Loucy (cell line): Measurements from ENCODE around the gene OXCT2.

ENCODE experiments used
- H2AFZ ChIP-seq: fragments of 200-600 bp; sonication (generic); 2 replicates; pipeline ENCODE4 v1.6.0; 2016; ENCODE audit warnings: antibody characterized with exemption, mild to moderate bottlenecking, low read length, moderate library complexity
- H3F3A ChIP-seq: fragments of 200-600 bp; 2 replicates; pipeline ENCODE4 v1.6.0; 2016; ENCODE audit warnings: antibody characterized with exemption, low read depth, mild to moderate bottlenecking
- H3K27me3 ChIP-seq: fragments of 200-600 bp; sonication (generic); 2 replicates; pipeline ENCODE4 v1.6.1; 2014; ENCODE audit warnings: low read length, mild to moderate bottlenecking; ENCODE audit not compliant: insufficient read depth, poor library complexity, severe bottlenecking
- H3K36me3 ChIP-seq: fragments of 200-600 bp; sonication (generic); 2 replicates; pipeline ENCODE4 v1.6.1; 2016; ENCODE audit warnings: low read length; ENCODE audit not compliant: insufficient read depth
- H3K4me1 ChIP-seq: fragments of 200-600 bp; sonication (generic); 2 replicates; pipeline ENCODE4 v1.5.1; 2014; ENCODE audit warnings: low read length, mild to moderate bottlenecking; ENCODE audit not compliant: insufficient read depth, poor library complexity, severe bottlenecking
- H3K4me2 ChIP-seq: fragments of 200-600 bp; sonication (generic); 2 replicates; pipeline ENCODE4 v1.6.0; 2014; ENCODE audit warnings: antibody characterized with exemption, low read length, low read depth, mild to moderate bottlenecking; ENCODE audit not compliant: poor library complexity, severe bottlenecking
- H3K4me3 ChIP-seq: fragments of 200-600 bp; sonication (generic); 2 replicates; pipeline ENCODE4 v1.5.1; 2014; ENCODE audit warnings: low read length, mild to moderate bottlenecking, mixed read lengths; ENCODE audit not compliant: poor library complexity, severe bottlenecking
- H3K79me2 ChIP-seq: fragments of 200-600 bp; sonication (generic); 2 replicates; pipeline ENCODE4 v1.6.1; 2014; ENCODE audit warnings: low read length; ENCODE audit not compliant: insufficient read depth
- H3K9ac ChIP-seq: fragments of 200-600 bp; sonication (generic); 2 replicates; pipeline ENCODE4 v1.6.0; 2014; ENCODE audit warnings: mild to moderate bottlenecking, low read depth, low read length, moderate library complexity; ENCODE audit not compliant: poor library complexity, severe bottlenecking
- H3K9me2 ChIP-seq: fragments of 200-600 bp; sonication (generic); replicated peaks from 2 replicates; pipeline ENCODE4 v1.6.1; 2016; ENCODE audit warnings: low read depth, low read length, mixed read lengths
- H3K9me3 ChIP-seq: fragments of 200-600 bp; sonication (generic); 2 replicates; pipeline ENCODE4 v1.6.1; 2014; ENCODE audit warnings: mild to moderate bottlenecking, antibody characterized with exemption, low read length, low read depth; ENCODE audit not compliant: insufficient read depth
- H4K20me1 ChIP-seq: fragments of 200-600 bp; sonication (generic); 2 replicates; pipeline ENCODE4 v1.6.0; 2014; ENCODE audit warnings: antibody characterized with exemption, low read length, mild to moderate bottlenecking; ENCODE audit not compliant: insufficient read depth, poor library complexity, severe bottlenecking
- CTCF ChIP-seq: fragments of 200-600 bp; sonication (generic); conservative IDR thresholded peaks from 2 replicates; pipeline ENCODE4 v1.5.1; 2014; ENCODE audit warnings: mild to moderate bottlenecking, antibody characterized with exemption, low read length
- EZH2phosphoT487 ChIP-seq: fragments of 200-600 bp; IDR thresholded peaks from 2 replicates; pipeline ENCODE4 v1.6.1; 2018; ENCODE audit warnings: antibody characterized with exemption, mild to moderate bottlenecking, moderate library complexity, borderline replicate concordance

Gene OXCT2

GRCh38 chr1:39722495-39722894 lies 48.7 kb downstream of the OXCT2 start:
- no peak overlapping the region for H3K4me2 ChIP-seq
- H3F3A ChIP-seq = no peaks in the 10 kb centered on the region
- H3K9me3 ChIP-seq = no peaks in the 10 kb centered on the region
- H3K4me3 ChIP-seq = no peak overlapping the region
- no peaks in the 10 kb centered on the region for H3K79me2 ChIP-seq
- peaks cover 14% of the 10 kb centered on the region for H3K27me3 ChIP-seq
- no peak overlapping the region for H2AFZ ChIP-seq
- no peaks in the 10 kb centered on the region for H3K9me2 ChIP-seq
- no peaks in the 10 kb centered on the region for H3K4me1 ChIP-seq
- no peak overlapping the region for H3K9ac ChIP-seq
- no peak for TF ChIP-seq CTCF
- no peak for TF ChIP-seq EZH2phosphoT487
- H3K36me3 ChIP-seq = no peaks in the 10 kb centered on the region
- no peaks in the 10 kb centered on the region for H4K20me1 ChIP-seq

DNA sequence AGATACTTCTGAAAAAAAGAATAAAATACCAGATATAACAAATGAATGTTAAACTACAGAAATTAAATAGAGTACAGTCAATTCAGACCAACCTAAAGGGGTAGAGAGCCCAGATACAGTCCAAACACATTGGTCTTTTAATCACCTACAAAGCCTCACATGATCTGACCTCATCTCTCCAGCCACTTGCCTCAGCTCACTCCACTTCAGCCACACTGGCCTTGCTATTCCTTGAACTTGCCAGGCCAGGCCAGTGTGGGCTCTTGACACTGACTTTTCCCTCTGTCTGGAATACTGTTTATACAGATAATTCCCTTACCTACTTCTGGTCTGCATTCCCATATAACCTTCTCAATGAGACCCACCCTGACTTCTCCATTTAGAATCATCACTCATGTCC lies 49.5 kb downstream of the OXCT2 start:
- Histone ChIP-seq H3F3A (no peaks in the 10 kb centered on the region), H3K79me2 (no peaks in the 10 kb centered on the region), H3K9me2 (no peaks in the 10 kb centered on the region), H3K4me1 (no peaks in the 10 kb centered on the region), H3K4me2 (no peak overlapping the region), H3K9ac (no peak overlapping the region), H3K4me3 (no peak overlapping the region), H3K9me3 (no peaks in the 10 kb centered on the region), H2AFZ (no peak overlapping the region), H4K20me1 (no peaks in the 10 kb centered on the region), H3K36me3 (no peaks in the 10 kb centered on the region), H3K27me3 (peaks cover 7% of the 10 kb centered on the region)
- TF ChIP-seq EZH2phosphoT487 = no peak
- no peak for TF ChIP-seq CTCF

GRCh38 chr1:39720094-39720999 lies 50.8 kb downstream of the OXCT2 start:
- H3K9me2 ChIP-seq = no peaks in the 10 kb centered on the region
- H3K4me1 ChIP-seq = no peaks in the 10 kb centered on the region
- TF ChIP-seq EZH2phosphoT487 (no peak), CTCF (peak; percentile 76)
- no peak overlapping the region for H3K4me3 ChIP-seq
- H4K20me1 ChIP-seq = no peaks in the 10 kb centered on the region
- no peaks in the 10 kb centered on the region for H3F3A ChIP-seq
- no peak overlapping the region for H3K4me2 ChIP-seq
- H3K9me3 ChIP-seq = no peaks in the 10 kb centered on the region
- H3K79me2 ChIP-seq = no peaks in the 10 kb centered on the region
- no peaks in the 10 kb centered on the region for H3K27me3 ChIP-seq
- H3K9ac ChIP-seq = no peak overlapping the region
- no peaks in the 10 kb centered on the region for H3K36me3 ChIP-seq
- no peak overlapping the region for H2AFZ ChIP-seq
